AG20443 (cell line): ENCODE results near the gene TNK2.
"Not testable (repeated sequence)": the region's sequence is repeated elsewhere in the genome, so short reads cannot be mapped to it uniquely, and the experiment has no call there.

Experiments used
- DNase-seq: peaks from one replicate; pipeline ENCODE4 v3.0.0; 2012; ENCODE audit warnings: low spot score, mixed read lengths

TNK2 gene

GRCh38 chr3:195821403-195822130 is 86.8 kb downstream of the TNK2 start:
- no peak for DNase-seq

- DNase-seq, result no peak
These were observed 87.5 kb downstream of the TNK2 start for GRCh38 chr3:195820901-195821300.

GRCh38 chr3:195820186-195820585 is 88.2 kb downstream of the TNK2 start:
- no peak for DNase-seq

GRCh38 chr3:195818301-195818700 is 90.0 kb downstream of the TNK2 start:
- no peak for DNase-seq

- no peak for DNase-seq
These were observed 90.7 kb downstream of the TNK2 start for GRCh38 chr3:195817578-195818135.

- not testable (repeated sequence) for DNase-seq
These were observed 92.0 kb downstream of the TNK2 start for GRCh38 chr3:195816276-195816913.

- no peak for DNase-seq
These were observed 93.1 kb downstream of the TNK2 start for GRCh38 chr3:195815169-195815771.

GRCh38 chr3:195813916-195814640 is 94.3 kb downstream of the TNK2 start:
- DNase-seq, result no peak
